ENCODE results near the gene ELOVL5. TPM values are rescaled to one million over a fixed set of nuclear protein-coding genes. Genes with fewer than 3 reads are reported as not detected.
"Not testable (repeated sequence)": the region's sequence is repeated elsewhere in the genome, so short reads cannot be mapped to it uniquely, and the experiment has no call there.

ELOVL5 gene
- total RNA-seq (2014; rRNA removed; shearing (Covaris generic)), result 42.9 and 50.6 TPM in 2 replicates
- polyA plus RNA-seq (2015; cell fraction: cytosol; rRNA removed), result 40.4 and 60.5 TPM in 2 replicates
- polyA plus RNA-seq (2015; cell fraction: nucleus; rRNA removed), result 69.1 and 86.1 TPM in 2 replicates

- in situ Hi-C loops (cut with HindIII; ENCODE audit: low pct_unique_long_range_greater_than_20kb, low sequenced_read_pairs), result no loop called here
- peak; percentile 97 for DNase-seq (ENCODE audit: low read depth, low spot score)
Measured at GRCh38 chr6:53348371-53349208, at the start of gene ELOVL5. Gene ELOVL5, minus strand, starts transcription at chr6:53348950. Its CDS starts 53,251 bp downstream, at chr6:53295699.

- in situ Hi-C loops (cut with HindIII; ENCODE audit: low pct_unique_long_range_greater_than_20kb, low sequenced_read_pairs), result no loop called here
- DNase-seq (ENCODE audit: low read depth, low spot score), result no peak
Measured at GRCh38 chr6:53397283-53397682, 48.5 kb upstream of the ELOVL5 start.

- no peak for DNase-seq (ENCODE audit: low read depth, low spot score)
- in situ Hi-C loops (cut with HindIII; ENCODE audit: low pct_unique_long_range_greater_than_20kb, low sequenced_read_pairs), result no loop called here
Measured at GRCh38 chr6:53395986-53396385, 47.2 kb upstream of the ELOVL5 start.

DNA sequence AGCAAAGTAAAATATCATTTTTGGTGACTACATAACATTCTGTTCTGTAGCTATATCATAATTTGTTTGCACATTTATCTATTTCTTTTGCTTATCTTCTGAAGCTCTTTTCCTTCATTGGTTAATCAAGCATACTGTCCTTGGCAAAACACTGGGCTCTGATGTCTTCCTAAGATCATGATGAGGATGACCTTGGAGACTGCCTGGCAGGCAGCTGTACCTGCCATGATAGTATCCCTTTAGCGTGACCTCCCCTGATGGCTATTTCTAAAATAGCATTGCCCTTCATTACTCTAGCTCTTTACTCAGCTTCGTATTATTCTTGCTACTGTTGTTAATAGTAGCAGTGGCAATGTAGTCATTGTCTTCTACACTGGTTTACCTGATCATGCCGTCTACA, 46.0 kb upstream of the ELOVL5 start:
- in situ Hi-C loops (cut with HindIII; ENCODE audit: low pct_unique_long_range_greater_than_20kb, low sequenced_read_pairs), result no loop called here
- DNase-seq (ENCODE audit: low read depth, low spot score), result no peak

DNA sequence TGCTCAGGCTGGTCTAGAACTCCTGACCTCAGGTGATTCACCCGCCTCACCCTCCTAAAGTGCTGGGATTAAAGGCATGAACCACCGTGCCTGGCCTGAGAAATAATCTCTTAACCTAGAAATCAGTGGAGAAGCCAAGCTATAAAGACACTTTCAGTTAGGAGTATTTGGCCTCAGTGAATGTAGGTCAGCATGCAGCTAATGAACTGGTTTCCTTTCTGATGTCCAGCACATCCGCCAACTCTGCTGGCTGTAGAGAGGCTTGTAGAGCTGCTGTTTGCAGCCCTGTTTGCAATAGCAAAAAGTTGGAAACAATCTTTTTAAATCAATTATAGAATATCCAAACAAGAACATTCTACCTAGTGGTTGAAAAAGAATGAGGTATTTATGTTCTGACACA, 42.4 kb upstream of the ELOVL5 start:
- in situ Hi-C loops (cut with HindIII; ENCODE audit: low pct_unique_long_range_greater_than_20kb, low sequenced_read_pairs), result no loop called here

GRCh38 chr6:53390010-53390409, 41.3 kb upstream of the ELOVL5 start:
- no peak for DNase-seq (ENCODE audit: low read depth, low spot score)
- in situ Hi-C loops (cut with HindIII; ENCODE audit: low pct_unique_long_range_greater_than_20kb, low sequenced_read_pairs), result no loop called here

More for the DNA sequence above, 42.4 kb upstream of the ELOVL5 start:
- no peak for DNase-seq (ENCODE audit: low read depth, low spot score)

GRCh38 chr6:53388615-53389014, 39.9 kb upstream of the ELOVL5 start:
- DNase-seq (ENCODE audit: low read depth, low spot score); in situ Hi-C loops (cut with HindIII; ENCODE audit: low pct_unique_long_range_greater_than_20kb, low sequenced_read_pairs): not testable (repeated sequence)

DNA sequence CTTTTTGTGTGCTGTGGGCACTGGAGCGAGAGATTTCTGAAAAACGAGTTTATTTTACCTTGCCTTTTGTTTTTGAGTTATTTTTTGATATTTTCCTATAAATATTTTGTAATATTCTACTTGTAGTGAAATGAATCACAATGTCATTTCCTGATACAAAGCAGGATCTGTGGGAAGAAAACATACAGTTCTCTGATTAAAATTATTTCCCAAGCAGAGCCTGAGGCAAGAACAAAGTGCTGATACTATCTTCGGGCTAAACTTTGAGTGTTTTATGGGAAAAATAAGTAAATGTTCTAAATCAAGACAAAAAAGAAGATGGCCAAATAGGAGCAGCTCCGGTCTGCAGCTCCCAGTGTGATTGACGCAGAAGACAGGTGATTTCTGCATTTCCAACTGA, 33.7 kb upstream of the ELOVL5 start:
- in situ Hi-C loops (cut with HindIII; ENCODE audit: low pct_unique_long_range_greater_than_20kb, low sequenced_read_pairs), result no loop called here
- no peak for DNase-seq (ENCODE audit: low read depth, low spot score)

- in situ Hi-C loops (cut with HindIII; ENCODE audit: low pct_unique_long_range_greater_than_20kb, low sequenced_read_pairs), result no loop called here
- no peak for DNase-seq (ENCODE audit: low read depth, low spot score)
Measured at GRCh38 chr6:53378208-53378607, 29.5 kb upstream of the ELOVL5 start.

DNA sequence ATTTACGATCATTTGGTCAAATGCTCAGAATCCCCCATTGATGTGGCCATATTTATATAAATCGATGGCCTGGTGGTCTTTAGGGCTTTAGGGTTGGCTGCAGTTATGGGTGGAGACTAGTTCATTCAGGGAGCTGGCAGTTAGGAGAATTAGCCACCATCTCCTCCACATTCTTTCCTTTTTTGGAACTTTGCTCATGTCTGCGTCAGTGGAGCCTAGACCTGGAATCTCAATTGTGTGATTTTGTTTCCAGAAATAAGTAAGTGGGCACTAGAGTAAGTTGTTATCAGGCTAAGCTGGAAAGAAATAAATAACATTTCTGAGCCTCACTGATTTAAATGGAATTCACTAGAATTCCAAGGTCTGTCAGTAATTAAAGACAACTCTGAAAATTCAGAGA, 29.0 kb upstream of the ELOVL5 start:
- in situ Hi-C loops (cut with HindIII; ENCODE audit: low pct_unique_long_range_greater_than_20kb, low sequenced_read_pairs), result no loop called here
- no peak for DNase-seq (ENCODE audit: low read depth, low spot score)

GRCh38 chr6:53377289-53377688, 28.5 kb upstream of the ELOVL5 start:
- in situ Hi-C loops (cut with HindIII; ENCODE audit: low pct_unique_long_range_greater_than_20kb, low sequenced_read_pairs), result no loop called here
- no peak for DNase-seq (ENCODE audit: low read depth, low spot score)

DNA sequence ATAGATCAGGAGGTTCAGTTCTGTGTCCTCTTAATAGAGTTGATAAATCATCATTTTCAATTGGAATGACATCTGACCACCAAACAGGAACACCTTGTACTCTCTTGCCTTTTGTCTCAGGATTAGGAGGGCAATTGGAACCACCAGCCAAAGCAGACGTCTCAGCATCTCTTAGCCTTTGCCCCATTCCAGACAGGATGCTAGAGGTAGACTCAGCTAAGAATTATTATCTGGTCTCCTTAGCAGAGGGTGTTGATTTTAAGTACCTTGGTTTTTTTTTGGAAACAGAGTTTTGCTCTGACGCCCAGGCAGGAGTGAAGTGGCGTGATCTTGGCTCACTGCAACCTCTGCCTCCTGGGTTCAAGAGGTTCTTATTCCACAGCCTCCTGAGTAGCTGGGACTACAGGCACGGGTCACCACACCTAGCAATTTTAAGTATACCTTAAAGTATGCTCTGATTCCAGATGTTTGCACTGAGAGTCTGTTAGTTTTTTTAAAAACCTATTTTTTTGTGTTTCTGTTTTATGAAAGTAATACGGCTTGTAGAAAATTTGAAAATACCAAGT, 28.0 kb upstream of the ELOVL5 start:
- DNase-seq (ENCODE audit: low read depth, low spot score), result no peak
- in situ Hi-C loops (cut with HindIII; ENCODE audit: low pct_unique_long_range_greater_than_20kb, low sequenced_read_pairs), result no loop called here

DNA sequence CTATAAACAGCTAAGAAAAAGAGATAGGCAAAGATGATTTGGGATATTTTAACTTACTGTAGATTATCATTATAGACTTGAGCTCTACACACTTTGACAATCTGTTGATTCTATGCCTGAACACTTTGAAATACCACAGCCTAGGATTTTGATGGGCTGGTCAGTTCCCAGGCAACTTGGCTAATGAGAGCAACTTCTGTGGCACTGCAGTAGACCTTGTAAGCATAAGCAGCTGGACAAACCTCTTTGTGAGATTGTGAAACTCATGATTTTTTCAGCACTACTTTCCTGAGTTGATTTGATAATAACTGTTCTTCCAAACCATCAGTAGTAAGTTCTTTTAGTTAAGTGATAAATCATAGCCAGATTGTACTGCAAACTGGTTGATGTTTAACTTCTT, 27.1 kb upstream of the ELOVL5 start:
- no peak for DNase-seq (ENCODE audit: low read depth, low spot score)
- in situ Hi-C loops (cut with HindIII; ENCODE audit: low pct_unique_long_range_greater_than_20kb, low sequenced_read_pairs), result no loop called here

- DNase-seq (ENCODE audit: low read depth, low spot score), result no peak
- in situ Hi-C loops (cut with HindIII; ENCODE audit: low pct_unique_long_range_greater_than_20kb, low sequenced_read_pairs), result no loop called here
Measured at GRCh38 chr6:53373638-53374037, 24.9 kb upstream of the ELOVL5 start.

DNA sequence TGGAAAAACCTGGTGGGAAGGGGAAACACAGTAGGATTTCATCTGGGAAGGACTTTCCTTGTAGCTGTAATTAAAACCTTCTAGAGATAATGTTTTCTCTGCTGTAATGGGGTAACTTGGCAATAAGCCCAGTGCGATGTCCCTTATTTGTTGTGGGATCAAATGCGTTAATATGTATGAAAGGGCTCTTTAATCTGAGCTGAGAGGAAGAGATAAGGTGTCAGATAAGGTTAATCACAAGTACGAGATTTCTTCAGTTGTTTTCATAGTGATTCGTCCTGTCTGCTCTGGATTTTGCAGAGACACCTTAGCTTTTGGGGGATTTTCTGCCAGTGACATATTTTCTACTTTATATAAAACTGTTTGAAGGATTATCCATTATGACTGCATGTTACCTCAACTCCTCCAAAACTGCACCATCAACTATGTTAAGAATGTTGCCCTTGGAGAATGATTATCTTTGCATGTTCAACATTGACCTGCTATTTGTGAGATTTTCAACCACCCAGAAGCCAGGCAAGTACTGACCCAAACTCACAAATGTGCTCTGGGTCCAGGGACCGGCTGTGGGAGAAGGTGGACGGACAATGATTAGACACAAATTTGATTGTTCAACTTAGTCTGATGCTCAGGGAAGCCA, 21.2 kb upstream of the ELOVL5 start:
- DNase-seq (ENCODE audit: low read depth, low spot score), result no peak
- in situ Hi-C loops (cut with HindIII; ENCODE audit: low pct_unique_long_range_greater_than_20kb, low sequenced_read_pairs), result no loop called here

DNA sequence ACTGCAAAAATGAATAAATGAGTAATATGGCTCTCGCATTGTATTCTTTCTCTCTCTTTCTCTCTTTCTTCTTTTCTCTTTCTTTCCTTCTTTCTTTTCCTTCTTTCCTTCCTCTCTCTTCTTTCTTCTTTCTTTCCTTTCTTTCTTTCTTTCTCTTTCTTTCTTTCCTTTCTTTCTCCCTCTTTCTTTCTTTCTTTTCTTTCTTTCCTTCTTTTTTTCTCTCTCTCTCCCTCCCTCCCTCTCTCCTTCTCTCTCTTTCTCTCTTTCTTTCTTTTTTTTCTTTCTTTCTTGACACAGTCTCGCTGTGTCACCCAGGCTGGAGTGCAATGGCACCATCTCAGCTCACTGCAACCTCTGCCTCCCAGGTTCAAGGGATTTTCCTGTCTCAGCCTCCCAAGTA, 20.3 kb upstream of the ELOVL5 start:
- in situ Hi-C loops (cut with HindIII; ENCODE audit: low pct_unique_long_range_greater_than_20kb, low sequenced_read_pairs), result no loop called here
- DNase-seq (ENCODE audit: low read depth, low spot score), result no peak

DNA sequence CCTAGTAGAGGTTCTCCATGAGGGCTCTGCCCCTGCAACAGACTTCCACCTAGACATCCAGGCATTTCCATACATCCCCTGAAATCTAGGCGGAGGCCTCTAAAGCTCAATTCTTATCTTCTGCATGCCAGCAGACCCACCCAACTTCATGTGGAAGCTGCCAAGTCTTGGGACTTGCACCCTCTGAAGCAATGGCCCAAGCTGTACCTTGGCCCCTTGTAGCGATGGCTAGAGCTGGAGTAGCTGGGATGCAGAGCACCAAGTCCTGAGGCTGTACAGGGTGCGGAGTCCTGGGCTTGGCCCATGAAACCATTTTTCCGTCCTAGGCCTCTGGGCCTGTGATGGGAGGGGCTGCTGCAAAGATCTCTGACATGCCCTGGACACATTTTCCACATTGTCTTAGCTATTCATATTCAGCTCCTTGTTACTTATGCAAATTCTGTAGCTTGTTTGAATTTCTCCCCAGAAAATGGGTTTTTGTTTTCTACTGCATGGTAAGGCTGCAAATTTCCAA, 17.4 kb upstream of the ELOVL5 start:
- DNase-seq (ENCODE audit: low read depth, low spot score), result no peak
- in situ Hi-C loops (cut with HindIII; ENCODE audit: low pct_unique_long_range_greater_than_20kb, low sequenced_read_pairs), result no loop called here

- in situ Hi-C loops (cut with HindIII; ENCODE audit: low pct_unique_long_range_greater_than_20kb, low sequenced_read_pairs), result no loop called here
- no peak for DNase-seq (ENCODE audit: low read depth, low spot score)
Measured at GRCh38 chr6:53363341-53364079, 14.8 kb upstream of the ELOVL5 start.

Measured in SK-MEL-5 (cell line).